HG03565 (cell line): Measurements from ENCODE around the gene BRI3.

Experiments used
- ATAC-seq: cut with Tn5 transposase; IDR thresholded peaks from one replicate; pipeline ENCODE4 v1.9.1; 2021; ENCODE audit warnings: mild to moderate bottlenecking, moderate library complexity; ENCODE audit not compliant: unreplicated experiment

The BRI3 gene

GRCh38 chr7:98280791-98281756 lies at the start of gene BRI3:
Gene BRI3 (plus strand): TSS chr7:98281686. CDS start chr7:98281796, 110 bp downstream.
- ATAC-seq = peak; percentile 48

- no peak for ATAC-seq
Measured at GRCh38 chr7:98232263-98232585, 49.3 kb upstream of the BRI3 start.

- no peak for ATAC-seq
Measured at GRCh38 chr7:98232799-98233198, 48.7 kb upstream of the BRI3 start.

- no peak for ATAC-seq
Measured at GRCh38 chr7:98233219-98234070, 48.0 kb upstream of the BRI3 start.

GRCh38 chr7:98234429-98235147 lies 46.9 kb upstream of the BRI3 start:
- ATAC-seq = no peak

GRCh38 chr7:98235901-98236300 lies 45.6 kb upstream of the BRI3 start:
- no peak for ATAC-seq

GRCh38 chr7:98236355-98237185 lies 44.9 kb upstream of the BRI3 start:
- ATAC-seq = no peak

- no peak for ATAC-seq
Measured at GRCh38 chr7:98238076-98238475, 43.4 kb upstream of the BRI3 start.

GRCh38 chr7:98238976-98239375 lies 42.5 kb upstream of the BRI3 start:
- no peak for ATAC-seq

- ATAC-seq = no peak
Measured at GRCh38 chr7:98240961-98241673, 40.4 kb upstream of the BRI3 start.

- no peak for ATAC-seq
Measured at GRCh38 chr7:98241674-98242241, 39.7 kb upstream of the BRI3 start.

- no peak for ATAC-seq
Measured at GRCh38 chr7:98242342-98242741, 39.1 kb upstream of the BRI3 start.

GRCh38 chr7:98242934-98243333 lies 38.6 kb upstream of the BRI3 start:
- no peak for ATAC-seq

- ATAC-seq = no peak
Measured at GRCh38 chr7:98244871-98245270, 36.6 kb upstream of the BRI3 start.

- ATAC-seq = no peak
Measured at GRCh38 chr7:98248156-98248555, 33.3 kb upstream of the BRI3 start.

GRCh38 chr7:98249106-98249505 lies 32.4 kb upstream of the BRI3 start:
- no peak for ATAC-seq

GRCh38 chr7:98250789-98251188 lies 30.7 kb upstream of the BRI3 start:
- no peak for ATAC-seq

- peak; percentile 24 for ATAC-seq
Measured at GRCh38 chr7:98251231-98251600, 30.3 kb upstream of the BRI3 start.
